ENCODE measurements around the gene ECI2. TPM values are rescaled to one million over a fixed set of nuclear protein-coding genes. Genes with fewer than 3 reads are reported as not detected.

ECI2 gene
- total and polyA plus RNA-seq, 10 of the 15 experiments (the other 5 are each of a cell fraction or from before 2014, with no cell fraction given), result 38.7 to 129 (median 60.1) TPM

DNA sequence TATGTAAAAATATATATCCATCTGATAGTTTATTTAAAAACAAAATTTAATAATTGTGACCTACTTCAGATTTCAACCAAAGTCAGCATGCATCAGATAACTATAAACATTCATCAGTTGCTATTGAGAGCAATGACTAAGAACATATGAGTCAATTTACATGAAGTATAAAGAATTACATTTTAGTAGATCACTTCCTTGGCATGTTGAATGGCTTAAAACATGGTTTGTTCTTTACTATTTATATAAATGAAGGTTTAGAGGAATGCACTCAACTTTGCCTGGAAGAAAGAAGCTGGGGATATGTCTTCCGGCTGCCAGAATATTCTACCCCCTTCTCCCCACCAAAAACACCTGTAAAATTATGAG, 50.1 kb downstream of the ECI2 start (continued):
- TF ChIP-seq CEBPB (IDR thresholded peaks at IDR 0.05; ENCODE audit: borderline replicate concordance in 1 of 2, low read depth in 2 of 2, low read length in 2 of 2), result no peak
- TF ChIP-seq, protein P1, sequence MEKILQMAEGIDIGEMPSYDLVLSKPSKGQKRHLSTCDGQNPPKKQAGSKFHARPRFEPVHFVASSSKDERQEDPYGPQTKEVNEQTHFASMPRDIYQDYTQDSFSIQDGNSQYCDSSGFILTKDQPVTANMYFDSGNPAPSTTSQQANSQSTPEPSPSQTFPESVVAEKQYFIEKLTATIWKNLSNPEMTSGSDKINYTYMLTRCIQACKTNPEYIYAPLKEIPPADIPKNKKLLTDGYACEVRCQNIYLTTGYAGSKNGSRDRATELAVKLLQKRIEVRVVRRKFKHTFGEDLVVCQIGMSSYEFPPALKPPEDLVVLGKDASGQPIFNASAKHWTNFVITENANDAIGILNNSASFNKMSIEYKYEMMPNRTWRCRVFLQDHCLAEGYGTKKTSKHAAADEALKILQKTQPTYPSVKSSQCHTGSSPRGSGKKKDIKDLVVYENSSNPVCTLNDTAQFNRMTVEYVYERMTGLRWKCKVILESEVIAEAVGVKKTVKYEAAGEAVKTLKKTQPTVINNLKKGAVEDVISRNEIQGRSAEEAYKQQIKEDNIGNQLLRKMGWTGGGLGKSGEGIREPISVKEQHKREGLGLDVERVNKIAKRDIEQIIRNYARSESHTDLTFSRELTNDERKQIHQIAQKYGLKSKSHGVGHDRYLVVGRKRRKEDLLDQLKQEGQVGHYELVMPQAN (conservative IDR thresholded peaks at IDR 0.05), result no peak

- H4K20me1 ChIP-seq (ENCODE audit: control insufficient read depth, insufficient read depth), result no peaks in the 10 kb centered on the region
- no peaks in the 10 kb centered on the region for H3K27me3 ChIP-seq (replicated peaks in 1 of 2; ENCODE audit: control insufficient read depth in 2 of 2, insufficient read depth in 2 of 2, low read length in 1 of 2)
- no peak overlapping the region for H3K9ac ChIP-seq (ENCODE audit: control insufficient read depth, insufficient read depth, low read length)
- DNase-seq (ENCODE audit: low read depth, low spot score) (no peak), ATAC-seq (no peak), FAIRE-seq (no peak)
- ChIA-PET SMC1A (ENCODE audit: uncharacterized antibody, unreplicated experiment) (no interaction called here), POLR2A (no interaction called here), CTCF (no interaction called here), RAD21 (ENCODE audit: unreplicated experiment) (no interaction called here)
- no peaks in the 10 kb centered on the region for H3K4me1 ChIP-seq (ENCODE audit: control insufficient read depth, insufficient read depth, low read length)
- WGBS (ENCODE audit: insufficient coverage, insufficient replicate concordance, low lambda C conversion rate, missing lambda C conversion rate), result 66% methylated on average over 9 of the region's 9 CpGs
- H3K4me3 ChIP-seq, result no peak overlapping the region
- no peak overlapping the region for H3K27ac ChIP-seq (ENCODE audit: control insufficient read depth, insufficient read depth)
- intact Hi-C loops (cut with micrococcal nuclease; ENCODE audit: unreplicated experiment) (no loop called here), in situ Hi-C loops (cut with MboI) (no loop called here)
- no peaks in the 10 kb centered on the region for H3K36me3 ChIP-seq (ENCODE audit: control insufficient read depth in 2 of 2, insufficient read depth in 2 of 2, low read length in 1 of 2)
- no TSS peak for BruUV-seq (replicated peaks)
- H3K9me3 ChIP-seq (replicated peaks; ENCODE audit: control insufficient read depth, insufficient read depth, low read length), result no peaks in the 10 kb centered on the region
- H3K4me2 ChIP-seq (ENCODE audit: control insufficient read depth, insufficient read depth), result no peak overlapping the region
- no peaks in the 10 kb centered on the region for H3K79me2 ChIP-seq (ENCODE audit: control insufficient read depth, insufficient read depth, low read length)
- H2AFZ ChIP-seq (ENCODE audit: control insufficient read depth, low read depth, low read length), result no peak overlapping the region
- no peak for TF ChIP-seq STAT3 (IDR thresholded peaks at IDR 0.05; ENCODE audit: low read depth, low read length)
- no peak for TF ChIP-seq ESRRA (IDR thresholded peaks at IDR 0.05; ENCODE audit: low read length)
- TF ChIP-seq MEF2B (IDR thresholded peaks at IDR 0.05; ENCODE audit: partially characterized antibody, poor library complexity, severe bottlenecking), result no peak
- no peak for TF ChIP-seq CREB1 (IDR thresholded peaks at IDR 0.05; ENCODE audit: low read depth)
- no peak for TF ChIP-seq SMAD5 (IDR thresholded peaks at IDR 0.05; ENCODE audit: low read depth)
- no peak for TF ChIP-seq NFYA (IDR thresholded peaks at IDR 0.05; ENCODE audit: borderline replicate concordance, low read depth, low read length)
- no peak for TF ChIP-seq NR2C2 (IDR thresholded peaks at IDR 0.05; ENCODE audit: borderline replicate concordance, control insufficient read depth, insufficient read length, low read depth)
- TF ChIP-seq CBX3 (IDR thresholded peaks at IDR 0.05; ENCODE audit: borderline replicate concordance, low read depth), result no peak
- TF ChIP-seq ZNF24 (IDR thresholded peaks at IDR 0.05), result no peak
- TF ChIP-seq KDM1A (IDR thresholded peaks at IDR 0.05; ENCODE audit: borderline replicate concordance), result no peak
- TF ChIP-seq, protein P2, sequence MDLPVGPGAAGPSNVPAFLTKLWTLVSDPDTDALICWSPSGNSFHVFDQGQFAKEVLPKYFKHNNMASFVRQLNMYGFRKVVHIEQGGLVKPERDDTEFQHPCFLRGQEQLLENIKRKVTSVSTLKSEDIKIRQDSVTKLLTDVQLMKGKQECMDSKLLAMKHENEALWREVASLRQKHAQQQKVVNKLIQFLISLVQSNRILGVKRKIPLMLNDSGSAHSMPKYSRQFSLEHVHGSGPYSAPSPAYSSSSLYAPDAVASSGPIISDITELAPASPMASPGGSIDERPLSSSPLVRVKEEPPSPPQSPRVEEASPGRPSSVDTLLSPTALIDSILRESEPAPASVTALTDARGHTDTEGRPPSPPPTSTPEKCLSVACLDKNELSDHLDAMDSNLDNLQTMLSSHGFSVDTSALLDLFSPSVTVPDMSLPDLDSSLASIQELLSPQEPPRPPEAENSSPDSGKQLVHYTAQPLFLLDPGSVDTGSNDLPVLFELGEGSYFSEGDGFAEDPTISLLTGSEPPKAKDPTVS (IDR thresholded peaks at IDR 0.05; ENCODE audit: low read depth, low read length), result no peak
- TF ChIP-seq, protein P3, sequence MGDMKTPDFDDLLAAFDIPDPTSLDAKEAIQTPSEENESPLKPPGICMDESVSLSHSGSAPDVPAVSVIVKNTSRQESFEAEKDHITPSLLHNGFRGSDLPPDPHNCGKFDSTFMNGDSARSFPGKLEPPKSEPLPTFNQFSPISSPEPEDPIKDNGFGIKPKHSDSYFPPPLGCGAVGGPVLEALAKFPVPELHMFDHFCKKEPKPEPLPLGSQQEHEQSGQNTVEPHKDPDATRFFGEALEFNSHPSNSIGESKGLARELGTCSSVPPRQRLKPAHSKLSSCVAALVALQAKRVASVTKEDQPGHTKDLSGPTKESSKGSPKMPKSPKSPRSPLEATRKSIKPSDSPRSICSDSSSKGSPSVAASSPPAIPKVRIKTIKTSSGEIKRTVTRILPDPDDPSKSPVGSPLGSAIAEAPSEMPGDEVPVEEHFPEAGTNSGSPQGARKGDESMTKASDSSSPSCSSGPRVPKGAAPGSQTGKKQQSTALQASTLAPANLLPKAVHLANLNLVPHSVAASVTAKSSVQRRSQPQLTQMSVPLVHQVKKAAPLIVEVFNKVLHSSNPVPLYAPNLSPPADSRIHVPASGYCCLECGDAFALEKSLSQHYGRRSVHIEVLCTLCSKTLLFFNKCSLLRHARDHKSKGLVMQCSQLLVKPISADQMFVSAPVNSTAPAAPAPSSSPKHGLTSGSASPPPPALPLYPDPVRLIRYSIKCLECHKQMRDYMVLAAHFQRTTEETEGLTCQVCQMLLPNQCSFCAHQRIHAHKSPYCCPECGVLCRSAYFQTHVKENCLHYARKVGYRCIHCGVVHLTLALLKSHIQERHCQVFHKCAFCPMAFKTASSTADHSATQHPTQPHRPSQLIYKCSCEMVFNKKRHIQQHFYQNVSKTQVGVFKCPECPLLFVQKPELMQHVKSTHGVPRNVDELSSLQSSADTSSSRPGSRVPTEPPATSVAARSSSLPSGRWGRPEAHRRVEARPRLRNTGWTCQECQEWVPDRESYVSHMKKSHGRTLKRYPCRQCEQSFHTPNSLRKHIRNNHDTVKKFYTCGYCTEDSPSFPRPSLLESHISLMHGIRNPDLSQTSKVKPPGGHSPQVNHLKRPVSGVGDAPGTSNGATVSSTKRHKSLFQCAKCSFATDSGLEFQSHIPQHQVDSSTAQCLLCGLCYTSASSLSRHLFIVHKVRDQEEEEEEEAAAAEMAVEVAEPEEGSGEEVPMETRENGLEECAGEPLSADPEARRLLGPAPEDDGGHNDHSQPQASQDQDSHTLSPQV (IDR thresholded peaks at IDR 0.05), result no peak
- TF ChIP-seq POLR2A (IDR thresholded peaks at IDR 0.05; ENCODE audit: low read depth, low read length), result no peak
- no peak for TF ChIP-seq BACH1 (IDR thresholded peaks at IDR 0.05; ENCODE audit: borderline replicate concordance)
Observed at GRCh38 chr6:4084444-4085331, 50.7 kb downstream of the ECI2 start.
